ENCODE measurements around the gene FOXD4L3. TPM values are rescaled to one million over a fixed set of nuclear protein-coding genes. Genes with fewer than 3 reads are reported as not detected.

FOXD4L3 gene
- total RNA-seq, 1 donor from 2014 or later, result not detected

Other genes with a start within 250 kb of the FOXD4L3 start
- gene ZNG1C, start 60.9 kb upstream of the FOXD4L3 start, total RNA-seq, result 22.1 and 46.6 TPM in 2 replicates
- 110 and 128 TPM in 2 replicates for gene PGM5, start 53.7 kb downstream of the FOXD4L3 start, total RNA-seq
- 0.51 TPM in 1 of 2 replicates, not detected in the other for gene TMEM252, start 238.0 kb downstream of the FOXD4L3 start, total RNA-seq

Data from dermis blood vessel endothelial cell (primary cell).